ENCODE results near the gene TP53INP2.

Gene TP53INP2

DNA sequence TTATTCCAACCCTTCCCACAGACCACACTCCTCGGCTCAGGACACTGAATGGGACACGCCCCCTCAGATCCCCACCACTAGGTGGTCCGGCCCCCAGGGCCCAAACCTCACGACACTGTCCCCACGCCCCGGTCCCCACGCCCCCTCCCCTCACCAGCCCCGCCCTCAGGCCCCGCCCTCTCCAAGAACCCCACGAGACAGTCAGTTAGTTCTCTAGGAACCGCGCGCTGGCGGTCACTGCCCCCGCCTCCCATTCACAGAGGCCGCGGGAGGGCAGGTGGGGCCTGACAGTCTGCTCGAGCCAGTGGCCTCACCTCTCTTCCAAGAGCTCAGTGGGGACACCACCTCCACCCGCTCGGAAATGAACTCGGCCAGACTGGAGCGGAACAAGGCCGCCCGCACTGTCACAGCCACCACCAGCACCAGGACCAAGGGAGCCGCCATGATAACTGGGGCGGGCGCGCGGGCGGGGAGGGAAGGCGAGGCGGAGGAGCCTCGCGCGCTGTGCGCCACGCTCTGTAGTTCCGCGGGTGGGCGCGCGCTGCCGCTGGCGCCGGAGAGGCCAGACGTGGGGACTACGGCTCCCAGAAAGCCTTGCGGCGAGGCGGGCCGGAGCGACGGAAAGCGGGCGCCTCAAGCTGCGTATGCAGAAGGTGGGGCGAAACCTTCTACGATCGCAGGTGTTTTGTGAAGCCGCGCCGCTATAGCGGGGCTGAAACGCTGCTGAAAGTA, 27.3 kb upstream of the TP53INP2 start, which contains the start of gene PIGU:
Gene PIGU, minus strand, starts transcription at position 451 of the 732 bp plus-strand sequence. Its CDS starts 7 bp downstream, at position 444.
- no peaks in the 10 kb centered on the region for H3K4me1 ChIP-seq (ENCODE audit: control insufficient read depth, insufficient read depth, low read length)
- H3K9me3 ChIP-seq (ENCODE audit: control insufficient read depth, insufficient read depth, low read depth, low read length), result no peaks in the 10 kb centered on the region
- POLR2A ChIA-PET, result interaction anchor here (0.7 to 1.3 kb wide), 10 partner anchors 8 to 148 kb away, joined by 3 to 5 read pairs (median 3); no protein-coding TSS in a partner anchor
- CTCF ChIA-PET, result interaction anchor here (1.0 to 1.1 kb wide), 2 partner anchors 12 to 14 kb away, joined by 3 to 4 read pairs; no protein-coding TSS in a partner anchor
- H3K27ac ChIP-seq (ENCODE audit: extremely low read depth, low read depth, low read length), result peak within 1 kb of the TSS; percentile 72
- H3K4me3 ChIP-seq (ENCODE audit: low read depth, low read length), result peak within 1 kb of the TSS; percentile 57
- no peaks in the 10 kb centered on the region; a peak in 1 of 3 replicates for H3K36me3 ChIP-seq (ENCODE audit: control insufficient read depth in 2 of 2, insufficient read depth in 1 of 2, low read length in 2 of 2)
- peak; percentile 42; the same call in 1 of the 2 replicates for TF ChIP-seq ZNF501 (tag by site-specific recombination; IDR thresholded peaks at IDR 0.05)
- peak; percentile 17; the same call in 1 of the 2 replicates for TF ChIP-seq ZFP69B (tag by site-specific recombination; IDR thresholded peaks at IDR 0.05)
- no peak for TF ChIP-seq GFI1B (tag by site-specific recombination; IDR thresholded peaks at IDR 0.05)
- no peak for TF ChIP-seq KLF7 (tag by site-specific recombination; IDR thresholded peaks at IDR 0.05; ENCODE audit: borderline replicate concordance)
- no peak for TF ChIP-seq MZF1 (tag by site-specific recombination; IDR thresholded peaks at IDR 0.05; ENCODE audit: borderline replicate concordance)
- peak; percentile 76; the same call in 1 of the 2 replicates for TF ChIP-seq ZBTB20 (tag by site-specific recombination; IDR thresholded peaks at IDR 0.05)
- TF ChIP-seq IKZF3 (tag by site-specific recombination; IDR thresholded peaks at IDR 0.05), result peak; percentile 61; the same call in 1 of the 2 replicates
- peak; percentile 92 for TF ChIP-seq KLF16 (tag by site-specific recombination; IDR thresholded peaks at IDR 0.05)
- 0 out of 2 replicates have a peak, but pooled peaks have one; percentile 81 for TF ChIP-seq ZEB2 (tag by site-specific recombination; IDR thresholded peaks at IDR 0.05)
- TF ChIP-seq ZNF23 (tag by site-specific recombination; IDR thresholded peaks at IDR 0.05; ENCODE audit: borderline replicate concordance), result no peak
- peak; percentile 84 for TF ChIP-seq SP2 (tag by site-specific recombination; IDR thresholded peaks at IDR 0.05)
- TF ChIP-seq ZNF341 (tag by site-specific recombination; IDR thresholded peaks at IDR 0.05; ENCODE audit: low read depth), result peak; percentile 75
- TF ChIP-seq, protein P1, sequence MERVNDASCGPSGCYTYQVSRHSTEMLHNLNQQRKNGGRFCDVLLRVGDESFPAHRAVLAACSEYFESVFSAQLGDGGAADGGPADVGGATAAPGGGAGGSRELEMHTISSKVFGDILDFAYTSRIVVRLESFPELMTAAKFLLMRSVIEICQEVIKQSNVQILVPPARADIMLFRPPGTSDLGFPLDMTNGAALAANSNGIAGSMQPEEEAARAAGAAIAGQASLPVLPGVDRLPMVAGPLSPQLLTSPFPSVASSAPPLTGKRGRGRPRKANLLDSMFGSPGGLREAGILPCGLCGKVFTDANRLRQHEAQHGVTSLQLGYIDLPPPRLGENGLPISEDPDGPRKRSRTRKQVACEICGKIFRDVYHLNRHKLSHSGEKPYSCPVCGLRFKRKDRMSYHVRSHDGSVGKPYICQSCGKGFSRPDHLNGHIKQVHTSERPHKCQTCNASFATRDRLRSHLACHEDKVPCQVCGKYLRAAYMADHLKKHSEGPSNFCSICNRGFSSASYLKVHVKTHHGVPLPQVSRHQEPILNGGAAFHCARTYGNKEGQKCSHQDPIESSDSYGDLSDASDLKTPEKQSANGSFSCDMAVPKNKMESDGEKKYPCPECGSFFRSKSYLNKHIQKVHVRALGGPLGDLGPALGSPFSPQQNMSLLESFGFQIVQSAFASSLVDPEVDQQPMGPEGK (tag by site-specific recombination; IDR thresholded peaks at IDR 0.05), result peak; percentile 68
- TF ChIP-seq, protein P2, sequence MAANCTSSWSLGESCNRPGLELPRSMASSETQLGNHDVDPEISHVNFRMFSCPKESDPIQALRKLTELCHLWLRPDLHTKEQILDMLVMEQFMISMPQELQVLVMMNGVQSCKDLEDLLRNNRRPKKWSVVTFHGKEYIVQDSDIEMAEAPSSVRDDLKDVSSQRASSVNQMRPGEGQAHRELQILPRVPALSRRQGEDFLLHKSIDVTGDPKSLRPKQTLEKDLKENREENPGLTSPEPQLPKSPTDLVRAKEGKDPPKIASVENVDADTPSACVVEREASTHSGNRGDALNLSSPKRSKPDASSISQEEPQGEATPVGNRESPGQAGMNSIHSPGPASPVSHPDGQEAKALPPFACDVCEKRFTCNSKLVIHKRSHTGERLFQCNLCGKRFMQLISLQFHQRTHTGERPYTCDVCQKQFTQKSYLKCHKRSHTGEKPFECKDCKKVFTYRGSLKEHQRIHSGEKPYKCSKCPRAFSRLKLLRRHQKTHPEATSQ (tag by site-specific recombination; IDR thresholded peaks at IDR 0.05), result no peak; the same call in 1 of the 2 replicates
- TF ChIP-seq, protein P3, sequence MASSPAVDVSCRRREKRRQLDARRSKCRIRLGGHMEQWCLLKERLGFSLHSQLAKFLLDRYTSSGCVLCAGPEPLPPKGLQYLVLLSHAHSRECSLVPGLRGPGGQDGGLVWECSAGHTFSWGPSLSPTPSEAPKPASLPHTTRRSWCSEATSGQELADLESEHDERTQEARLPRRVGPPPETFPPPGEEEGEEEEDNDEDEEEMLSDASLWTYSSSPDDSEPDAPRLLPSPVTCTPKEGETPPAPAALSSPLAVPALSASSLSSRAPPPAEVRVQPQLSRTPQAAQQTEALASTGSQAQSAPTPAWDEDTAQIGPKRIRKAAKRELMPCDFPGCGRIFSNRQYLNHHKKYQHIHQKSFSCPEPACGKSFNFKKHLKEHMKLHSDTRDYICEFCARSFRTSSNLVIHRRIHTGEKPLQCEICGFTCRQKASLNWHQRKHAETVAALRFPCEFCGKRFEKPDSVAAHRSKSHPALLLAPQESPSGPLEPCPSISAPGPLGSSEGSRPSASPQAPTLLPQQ (tag by site-specific recombination; IDR thresholded peaks at IDR 0.05), result peak; percentile 65
- TF ChIP-seq, protein P4, sequence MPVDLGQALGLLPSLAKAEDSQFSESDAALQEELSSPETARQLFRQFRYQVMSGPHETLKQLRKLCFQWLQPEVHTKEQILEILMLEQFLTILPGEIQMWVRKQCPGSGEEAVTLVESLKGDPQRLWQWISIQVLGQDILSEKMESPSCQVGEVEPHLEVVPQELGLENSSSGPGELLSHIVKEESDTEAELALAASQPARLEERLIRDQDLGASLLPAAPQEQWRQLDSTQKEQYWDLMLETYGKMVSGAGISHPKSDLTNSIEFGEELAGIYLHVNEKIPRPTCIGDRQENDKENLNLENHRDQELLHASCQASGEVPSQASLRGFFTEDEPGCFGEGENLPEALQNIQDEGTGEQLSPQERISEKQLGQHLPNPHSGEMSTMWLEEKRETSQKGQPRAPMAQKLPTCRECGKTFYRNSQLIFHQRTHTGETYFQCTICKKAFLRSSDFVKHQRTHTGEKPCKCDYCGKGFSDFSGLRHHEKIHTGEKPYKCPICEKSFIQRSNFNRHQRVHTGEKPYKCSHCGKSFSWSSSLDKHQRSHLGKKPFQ (tag by site-specific recombination; IDR thresholded peaks at IDR 0.05), result no peak
- TF ChIP-seq ZNF837 (tag by site-specific recombination; IDR thresholded peaks at IDR 0.05), result no peak
- TF ChIP-seq YY1 (tag by site-specific recombination; IDR thresholded peaks at IDR 0.05), result peak; percentile 93
- TF ChIP-seq, protein P5, sequence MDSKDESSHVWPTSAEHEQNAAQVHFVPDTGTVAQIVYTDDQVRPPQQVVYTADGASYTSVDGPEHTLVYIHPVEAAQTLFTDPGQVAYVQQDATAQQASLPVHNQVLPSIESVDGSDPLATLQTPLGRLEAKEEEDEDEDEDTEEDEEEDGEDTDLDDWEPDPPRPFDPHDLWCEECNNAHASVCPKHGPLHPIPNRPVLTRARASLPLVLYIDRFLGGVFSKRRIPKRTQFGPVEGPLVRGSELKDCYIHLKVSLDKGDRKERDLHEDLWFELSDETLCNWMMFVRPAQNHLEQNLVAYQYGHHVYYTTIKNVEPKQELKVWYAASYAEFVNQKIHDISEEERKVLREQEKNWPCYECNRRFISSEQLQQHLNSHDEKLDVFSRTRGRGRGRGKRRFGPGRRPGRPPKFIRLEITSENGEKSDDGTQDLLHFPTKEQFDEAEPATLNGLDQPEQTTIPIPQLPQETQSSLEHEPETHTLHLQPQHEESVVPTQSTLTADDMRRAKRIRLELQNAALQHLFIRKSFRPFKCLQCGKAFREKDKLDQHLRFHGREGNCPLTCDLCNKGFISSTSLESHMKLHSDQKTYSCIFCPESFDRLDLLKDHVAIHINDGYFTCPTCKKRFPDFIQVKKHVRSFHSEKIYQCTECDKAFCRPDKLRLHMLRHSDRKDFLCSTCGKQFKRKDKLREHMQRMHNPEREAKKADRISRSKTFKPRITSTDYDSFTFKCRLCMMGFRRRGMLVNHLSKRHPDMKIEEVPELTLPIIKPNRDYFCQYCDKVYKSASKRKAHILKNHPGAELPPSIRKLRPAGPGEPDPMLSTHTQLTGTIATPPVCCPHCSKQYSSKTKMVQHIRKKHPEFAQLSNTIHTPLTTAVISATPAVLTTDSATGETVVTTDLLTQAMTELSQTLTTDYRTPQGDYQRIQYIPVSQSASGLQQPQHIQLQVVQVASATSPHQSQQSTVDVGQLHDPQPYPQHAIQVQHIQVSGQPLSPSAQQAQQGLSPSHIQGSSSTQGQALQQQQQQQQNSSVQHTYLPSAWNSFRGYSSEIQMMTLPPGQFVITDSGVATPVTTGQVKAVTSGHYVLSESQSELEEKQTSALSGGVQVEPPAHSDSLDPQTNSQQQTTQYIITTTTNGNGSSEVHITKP (tag by site-specific recombination; IDR thresholded peaks at IDR 0.05), result peak; percentile 96
- peak; percentile 94 for TF ChIP-seq ZNF335 (tag by site-specific recombination; conservative IDR thresholded peaks at IDR 0.05)
- TF ChIP-seq, protein P6, sequence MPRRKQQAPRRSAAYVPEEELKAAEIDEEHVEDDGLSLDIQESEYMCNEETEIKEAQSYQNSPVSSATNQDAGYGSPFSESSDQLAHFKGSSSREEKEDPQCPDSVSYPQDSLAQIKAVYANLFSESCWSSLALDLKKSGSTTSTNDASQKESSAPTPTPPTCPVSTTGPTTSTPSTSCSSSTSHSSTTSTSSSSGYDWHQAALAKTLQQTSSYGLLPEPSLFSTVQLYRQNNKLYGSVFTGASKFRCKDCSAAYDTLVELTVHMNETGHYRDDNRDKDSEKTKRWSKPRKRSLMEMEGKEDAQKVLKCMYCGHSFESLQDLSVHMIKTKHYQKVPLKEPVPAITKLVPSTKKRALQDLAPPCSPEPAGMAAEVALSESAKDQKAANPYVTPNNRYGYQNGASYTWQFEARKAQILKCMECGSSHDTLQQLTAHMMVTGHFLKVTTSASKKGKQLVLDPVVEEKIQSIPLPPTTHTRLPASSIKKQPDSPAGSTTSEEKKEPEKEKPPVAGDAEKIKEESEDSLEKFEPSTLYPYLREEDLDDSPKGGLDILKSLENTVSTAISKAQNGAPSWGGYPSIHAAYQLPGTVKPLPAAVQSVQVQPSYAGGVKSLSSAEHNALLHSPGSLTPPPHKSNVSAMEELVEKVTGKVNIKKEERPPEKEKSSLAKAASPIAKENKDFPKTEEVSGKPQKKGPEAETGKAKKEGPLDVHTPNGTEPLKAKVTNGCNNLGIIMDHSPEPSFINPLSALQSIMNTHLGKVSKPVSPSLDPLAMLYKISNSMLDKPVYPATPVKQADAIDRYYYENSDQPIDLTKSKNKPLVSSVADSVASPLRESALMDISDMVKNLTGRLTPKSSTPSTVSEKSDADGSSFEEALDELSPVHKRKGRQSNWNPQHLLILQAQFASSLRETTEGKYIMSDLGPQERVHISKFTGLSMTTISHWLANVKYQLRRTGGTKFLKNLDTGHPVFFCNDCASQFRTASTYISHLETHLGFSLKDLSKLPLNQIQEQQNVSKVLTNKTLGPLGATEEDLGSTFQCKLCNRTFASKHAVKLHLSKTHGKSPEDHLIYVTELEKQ (tag by site-specific recombination; IDR thresholded peaks at IDR 0.05; ENCODE audit: borderline replicate concordance), result no peak

Measured in HEK293 (cell line).